Fibroblast of skin of right quadriceps (primary cell): Measurements from ENCODE around the gene C3orf38.
"Not testable (repeated sequence)": the region's sequence is repeated elsewhere in the genome, so short reads cannot be mapped to it uniquely, and the experiment has no call there.

Source experiments
- DNase-seq: peaks from one replicate; pipeline ENCODE4 v3.0.0-alpha.2; 2013

Gene C3orf38

DNA sequence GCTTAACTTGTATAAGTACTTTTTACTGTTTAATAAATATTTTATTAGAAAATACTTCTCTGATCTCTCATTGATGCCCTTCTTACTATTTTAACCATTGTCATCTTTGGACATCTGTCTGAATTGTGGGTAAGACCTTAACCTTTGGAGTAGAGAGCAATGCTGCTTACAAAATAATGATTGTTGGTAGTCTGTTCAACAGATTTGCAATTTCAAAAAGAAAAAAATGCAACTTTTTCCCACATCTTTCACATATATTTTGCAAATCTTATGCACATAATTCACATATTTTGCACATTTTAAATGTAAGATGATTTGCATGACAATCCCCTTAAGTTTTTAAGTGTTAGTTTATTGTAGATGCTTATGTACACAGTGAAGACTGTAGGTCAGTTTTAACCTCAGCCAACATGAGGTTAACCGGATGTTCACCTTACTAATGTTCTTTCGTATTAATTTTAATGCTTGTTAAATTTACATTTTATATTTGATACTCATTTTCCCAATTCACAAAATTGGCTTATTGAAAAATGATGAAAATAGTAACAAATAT lies 16.7 kb downstream of the C3orf38 start:
- DNase-seq: no peak

GRCh38 chr3:88167173-88167572 lies 17.4 kb downstream of the C3orf38 start:
- DNase-seq: no peak

GRCh38 chr3:88167704-88168103 lies 17.9 kb downstream of the C3orf38 start:
- no peak for DNase-seq

DNA sequence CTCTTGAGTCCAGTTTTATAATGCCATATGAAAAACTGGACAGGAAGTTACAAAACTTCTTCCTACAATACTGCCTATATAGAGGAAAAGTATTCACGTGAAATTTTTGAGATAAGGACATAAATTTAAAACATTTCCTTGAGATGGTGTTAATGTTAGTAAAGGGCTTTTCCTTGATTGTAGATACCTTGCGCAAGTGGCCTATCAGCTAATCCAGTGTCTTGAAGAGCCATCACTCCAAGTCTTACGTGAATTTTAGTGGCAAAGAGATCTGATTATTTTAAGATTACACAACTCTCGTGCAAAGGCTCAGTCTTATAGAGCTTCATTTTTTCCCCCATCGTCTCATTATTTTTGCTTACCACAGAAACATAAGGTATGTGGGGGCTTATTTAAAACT lies 18.4 kb downstream of the C3orf38 start:
- no peak for DNase-seq

DNA sequence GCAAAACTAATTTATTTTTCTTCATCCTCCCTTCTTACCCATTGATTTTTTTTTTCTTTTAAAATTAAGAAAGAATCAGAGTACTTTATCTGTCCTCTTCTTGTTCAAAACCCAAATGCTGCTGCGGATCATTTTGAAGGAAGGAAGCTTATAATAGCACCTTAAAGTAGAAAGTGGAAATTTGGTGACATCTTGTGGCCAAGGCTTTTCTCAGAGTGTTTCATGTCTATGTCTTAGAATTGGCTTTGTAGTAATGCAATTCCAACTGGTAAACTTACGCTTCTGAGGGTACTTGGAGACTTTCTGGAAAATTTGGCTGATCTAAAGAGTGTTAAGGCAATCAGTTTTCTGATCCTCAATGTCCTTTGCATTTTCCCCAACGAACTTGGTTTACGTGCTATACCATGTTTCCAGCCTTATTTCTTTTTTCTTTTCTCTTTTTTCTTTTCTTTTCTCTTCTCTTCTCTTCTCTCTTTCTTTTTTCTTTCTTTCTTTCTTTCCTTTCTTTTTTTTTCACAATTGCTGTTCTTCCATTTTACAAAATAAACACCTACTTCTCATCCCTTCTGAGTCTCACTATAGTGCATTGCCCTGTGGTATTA lies 30.7 kb downstream of the C3orf38 start:
- DNase-seq: peak; percentile 46

DNA sequence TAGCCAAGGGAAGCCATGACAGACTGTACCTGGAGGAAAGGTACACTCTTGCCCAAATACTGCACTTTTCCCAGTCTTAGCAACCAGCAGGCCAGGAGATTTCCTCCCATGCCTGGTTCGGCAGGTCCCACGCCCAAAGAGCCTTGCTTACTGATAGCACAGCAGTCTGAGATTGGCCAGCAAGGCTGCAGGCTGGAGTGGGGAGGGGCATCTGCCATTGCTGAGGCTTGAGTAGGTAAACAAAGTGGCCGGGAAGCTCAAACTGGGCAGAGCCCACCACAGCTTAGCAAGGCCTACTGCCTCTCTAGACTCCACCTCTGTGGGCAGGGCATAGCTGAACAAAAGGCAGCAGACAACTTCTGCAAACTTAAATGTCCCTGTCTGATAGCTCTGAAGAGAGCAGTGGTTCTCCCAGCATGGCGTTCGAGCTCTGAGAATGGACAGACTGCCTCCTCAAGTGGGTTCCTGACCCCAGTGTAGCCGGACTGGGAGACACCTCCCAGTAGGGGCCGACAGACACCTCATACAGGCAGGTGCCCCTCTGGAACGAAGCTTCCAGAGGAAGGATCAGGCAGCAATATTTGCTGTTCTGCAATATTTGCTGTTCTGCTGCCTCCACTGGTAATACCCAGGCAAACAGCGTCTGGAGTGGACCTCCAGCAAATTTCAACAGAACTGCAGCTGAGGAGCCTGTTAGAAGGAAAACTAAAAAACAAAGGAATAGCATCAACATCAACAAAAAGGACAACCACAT lies 32.6 kb downstream of the C3orf38 start:
- not testable (repeated sequence) for DNase-seq

DNA sequence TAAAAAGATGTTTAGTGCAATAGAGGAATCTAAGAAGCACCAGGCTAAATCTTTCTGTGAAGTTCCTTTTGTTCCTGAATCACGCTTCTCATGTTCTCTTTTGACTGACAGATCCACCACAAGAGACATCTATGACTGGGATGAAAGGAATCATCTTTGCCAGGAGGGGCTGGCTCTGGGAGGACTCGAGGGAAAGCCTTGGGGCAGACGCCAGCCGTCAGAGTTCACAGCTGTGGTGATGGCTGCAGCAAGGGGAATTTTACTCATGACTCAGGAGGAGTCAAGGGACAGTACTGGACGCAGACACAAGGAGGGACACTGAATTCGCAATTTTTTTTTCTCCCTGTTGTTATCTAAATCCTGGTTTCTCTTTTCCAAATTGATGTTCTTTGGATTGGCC lies 38.7 kb downstream of the C3orf38 start:
- no peak for DNase-seq

DNA sequence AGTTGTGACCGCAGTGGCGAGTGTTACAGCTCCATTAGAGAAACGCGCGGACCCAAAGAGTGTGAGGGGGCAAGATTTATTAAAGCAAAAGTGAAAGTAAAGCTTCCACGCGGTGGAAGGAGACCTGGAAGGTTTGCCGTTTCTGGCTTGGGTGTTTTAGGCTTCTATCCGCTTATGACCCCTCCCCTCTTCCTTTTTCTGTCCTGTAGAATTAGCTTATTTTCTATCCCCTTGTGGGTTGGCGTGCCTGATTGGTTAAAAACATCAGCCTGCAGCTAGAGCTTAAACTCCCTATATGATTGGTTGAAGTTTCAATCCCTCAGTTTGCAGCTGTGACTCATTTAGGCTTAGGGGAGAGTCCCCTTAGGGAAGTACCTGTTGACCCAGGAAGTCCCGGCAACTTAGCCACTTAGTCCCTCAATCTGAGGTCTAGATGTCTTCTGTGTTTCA lies 39.6 kb downstream of the C3orf38 start:
- no peak for DNase-seq

- no peak for DNase-seq
Observed at GRCh38 chr3:88191872-88192409, 42.2 kb downstream of the C3orf38 start.

GRCh38 chr3:88192631-88193030 lies 42.9 kb downstream of the C3orf38 start:
- no peak for DNase-seq

DNA sequence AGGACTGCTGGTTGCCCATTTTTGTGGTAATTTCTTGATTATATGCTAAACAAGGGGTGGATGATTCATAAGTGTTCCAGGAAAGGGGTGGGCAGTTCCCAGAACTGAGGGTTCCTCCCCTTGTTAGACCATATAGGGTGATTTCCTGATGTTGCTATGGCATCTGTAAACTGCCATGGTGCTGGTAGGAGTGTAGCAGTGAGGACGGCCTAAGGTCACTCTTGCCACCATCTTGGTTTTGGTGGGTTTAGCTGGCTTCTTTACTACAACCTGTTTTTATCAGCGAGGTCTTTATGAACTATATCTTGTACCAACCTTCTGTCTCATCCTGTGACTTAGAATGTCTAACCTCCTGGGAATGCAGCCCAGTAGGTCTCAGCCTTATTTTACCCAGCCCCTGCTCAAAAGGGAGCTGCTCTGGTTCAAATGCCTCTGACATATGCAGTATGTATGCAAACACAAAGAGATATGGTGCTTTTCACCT lies 46.2 kb downstream of the C3orf38 start:
- peak; percentile 65 for DNase-seq

DNA sequence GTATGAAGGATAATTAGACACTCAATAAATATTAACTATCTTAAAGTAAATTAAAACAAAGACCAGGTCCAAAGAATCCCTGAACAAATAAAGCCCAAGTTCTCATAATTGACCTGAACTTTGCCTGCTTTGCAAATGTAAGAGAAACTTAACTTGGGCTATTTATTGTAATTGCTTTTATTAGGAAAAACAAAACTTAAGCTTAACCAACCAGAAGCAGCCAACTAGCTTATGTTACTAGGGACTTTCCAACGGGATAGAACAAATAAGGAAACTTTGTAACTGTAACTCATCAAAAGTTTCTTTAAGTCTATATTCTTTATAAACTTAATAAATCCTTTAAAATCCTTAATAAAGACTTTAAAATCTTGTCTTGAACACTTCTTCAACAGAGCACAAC lies 48.4 kb downstream of the C3orf38 start:
- DNase-seq: no peak

- DNase-seq: peak; percentile 54
Observed at GRCh38 chr3:88203642-88204055, 53.9 kb downstream of the C3orf38 start.
